Endothelial cell (in vitro differentiated cells): ENCODE data around the gene LCMT1. TPM values are rescaled to one million over a fixed set of nuclear protein-coding genes. Genes with fewer than 3 reads are reported as not detected.

ENCODE experiments used
- DNase-seq: peaks from one replicate; pipeline ENCODE4 v3.0.0; 2021; ENCODE audit warnings: low spot score
- H3K27ac Mint-ChIP-seq: one replicate; pipeline ENCODE4 v1.8.0; 2021; ENCODE audit warnings: mixed read lengths, inconsistent platforms; ENCODE audit not compliant: unreplicated experiment
- H3K27me3 Mint-ChIP-seq: one replicate; pipeline ENCODE4 v1.8.0; 2021; ENCODE audit warnings: mild to moderate bottlenecking, moderate library complexity, mixed read lengths, inconsistent platforms; ENCODE audit not compliant: unreplicated experiment
- H3K36me3 Mint-ChIP-seq: one replicate; pipeline ENCODE4 v1.8.0; 2021; ENCODE audit warnings: mild to moderate bottlenecking, low read depth, mixed read lengths, inconsistent platforms; ENCODE audit not compliant: unreplicated experiment
- H3K4me1 Mint-ChIP-seq: one replicate; pipeline ENCODE4 v1.8.0; 2021; ENCODE audit warnings: mild to moderate bottlenecking, mixed read lengths, inconsistent platforms; ENCODE audit not compliant: unreplicated experiment
- H3K4me3 Mint-ChIP-seq: one replicate; pipeline ENCODE4 v1.8.0; 2021; ENCODE audit warnings: mild to moderate bottlenecking, mixed read lengths, inconsistent platforms; ENCODE audit not compliant: unreplicated experiment
- H3K9me3 Mint-ChIP-seq: one replicate; pipeline ENCODE4 v1.8.0; 2021; ENCODE audit warnings: mixed read lengths, inconsistent platforms; ENCODE audit not compliant: unreplicated experiment
- CTCF ChIP-seq: fragments of 200-600 bp; sonication (generic); IDR thresholded peaks from one replicate; pipeline ENCODE4 v1.5.0; 2021; ENCODE audit warnings: antibody characterized with exemption; ENCODE audit not compliant: unreplicated experiment
- total RNA-seq: library from RNA; stranded (reverse); fragmentation: NEBNext Ultra II Directional; extraction: Animal tissue kit (Norgen Biotek cat#: 25700); gene quantifications from one replicate; pipeline ENCODE4 v1.2.1, GENCODE V29; 2021; ENCODE audit not compliant: unreplicated experiment

The LCMT1 gene
- total RNA-seq, 1 donor from 2014 or later = 59.3 TPM

DNA sequence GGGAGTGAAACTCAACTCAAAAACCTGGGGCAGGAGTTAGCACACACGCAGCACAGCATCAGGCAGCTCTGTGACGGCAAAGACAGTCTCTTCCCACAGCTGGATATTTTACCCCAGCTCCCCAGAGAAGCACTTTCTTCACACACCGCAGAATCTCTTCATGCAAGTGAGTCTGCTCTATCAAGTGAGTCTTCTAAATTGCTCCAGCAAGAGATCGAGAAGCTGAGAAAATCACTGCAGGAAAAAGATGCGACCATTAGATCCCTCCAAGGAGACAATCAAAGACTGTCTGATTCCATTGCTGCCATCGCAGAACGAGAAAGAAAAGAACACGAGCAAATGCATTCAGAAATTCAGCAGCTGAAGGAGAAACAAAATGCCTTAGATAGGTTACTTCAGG is 16.9 kb upstream of the LCMT1 start:
- H3K4me3 Mint-ChIP-seq = no peak overlapping the region
- DNase-seq = no peak
- no peaks in the 10 kb centered on the region for H3K36me3 Mint-ChIP-seq
- peaks cover 12% of the 10 kb centered on the region for H3K4me1 Mint-ChIP-seq
- no peaks in the 10 kb centered on the region for H3K9me3 Mint-ChIP-seq
- TF ChIP-seq CTCF = no peak
- H3K27ac Mint-ChIP-seq = no peak overlapping the region
- H3K27me3 Mint-ChIP-seq = peaks cover 3% of the 10 kb centered on the region

- H3K4me3 Mint-ChIP-seq = no peak overlapping the region
- peaks cover 12% of the 10 kb centered on the region for H3K4me1 Mint-ChIP-seq
- H3K27me3 Mint-ChIP-seq = peaks cover 3% of the 10 kb centered on the region
- H3K27ac Mint-ChIP-seq = no peak overlapping the region
- H3K9me3 Mint-ChIP-seq = no peaks in the 10 kb centered on the region
- no peak for TF ChIP-seq CTCF
- no peak for DNase-seq
- H3K36me3 Mint-ChIP-seq = no peaks in the 10 kb centered on the region
Observed at GRCh38 chr16:25095636-25096035, 15.9 kb upstream of the LCMT1 start.

- no peak for DNase-seq
- H3K27ac Mint-ChIP-seq = no peak overlapping the region
- H3K36me3 Mint-ChIP-seq = no peaks in the 10 kb centered on the region
- no peak for TF ChIP-seq CTCF
- H3K9me3 Mint-ChIP-seq = no peaks in the 10 kb centered on the region
- no peaks in the 10 kb centered on the region for H3K27me3 Mint-ChIP-seq
- H3K4me1 Mint-ChIP-seq = peaks cover 12% of the 10 kb centered on the region
- H3K4me3 Mint-ChIP-seq = no peak overlapping the region
Observed at GRCh38 chr16:25097276-25097975, 14.1 kb upstream of the LCMT1 start.

DNA sequence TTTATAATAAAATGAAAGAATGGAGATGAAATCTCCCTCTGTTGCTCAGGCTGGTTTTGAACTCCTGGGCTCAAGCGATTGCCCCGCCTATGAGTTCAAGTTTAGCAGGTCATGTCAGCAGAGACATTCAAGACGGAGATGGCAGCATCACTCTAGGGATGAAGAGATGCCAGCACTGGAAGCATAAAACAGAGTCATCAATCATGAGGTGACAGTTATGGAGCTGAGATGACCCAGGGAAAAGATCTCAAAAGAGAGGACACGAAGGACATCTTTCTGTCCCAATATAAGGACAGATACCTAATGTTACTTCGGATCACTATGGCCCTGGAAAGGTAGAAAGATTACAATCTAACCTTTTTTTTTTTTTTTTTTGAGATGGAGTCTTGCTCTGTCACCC is 11.0 kb upstream of the LCMT1 start:
- no peaks in the 10 kb centered on the region for H3K27me3 Mint-ChIP-seq
- H3K4me1 Mint-ChIP-seq = peaks cover under 1% of the 10 kb centered on the region
- DNase-seq = no peak
- H3K9me3 Mint-ChIP-seq = no peaks in the 10 kb centered on the region
- no peak overlapping the region for H3K27ac Mint-ChIP-seq
- H3K36me3 Mint-ChIP-seq = no peaks in the 10 kb centered on the region
- no peak overlapping the region for H3K4me3 Mint-ChIP-seq
- TF ChIP-seq CTCF = no peak

DNA sequence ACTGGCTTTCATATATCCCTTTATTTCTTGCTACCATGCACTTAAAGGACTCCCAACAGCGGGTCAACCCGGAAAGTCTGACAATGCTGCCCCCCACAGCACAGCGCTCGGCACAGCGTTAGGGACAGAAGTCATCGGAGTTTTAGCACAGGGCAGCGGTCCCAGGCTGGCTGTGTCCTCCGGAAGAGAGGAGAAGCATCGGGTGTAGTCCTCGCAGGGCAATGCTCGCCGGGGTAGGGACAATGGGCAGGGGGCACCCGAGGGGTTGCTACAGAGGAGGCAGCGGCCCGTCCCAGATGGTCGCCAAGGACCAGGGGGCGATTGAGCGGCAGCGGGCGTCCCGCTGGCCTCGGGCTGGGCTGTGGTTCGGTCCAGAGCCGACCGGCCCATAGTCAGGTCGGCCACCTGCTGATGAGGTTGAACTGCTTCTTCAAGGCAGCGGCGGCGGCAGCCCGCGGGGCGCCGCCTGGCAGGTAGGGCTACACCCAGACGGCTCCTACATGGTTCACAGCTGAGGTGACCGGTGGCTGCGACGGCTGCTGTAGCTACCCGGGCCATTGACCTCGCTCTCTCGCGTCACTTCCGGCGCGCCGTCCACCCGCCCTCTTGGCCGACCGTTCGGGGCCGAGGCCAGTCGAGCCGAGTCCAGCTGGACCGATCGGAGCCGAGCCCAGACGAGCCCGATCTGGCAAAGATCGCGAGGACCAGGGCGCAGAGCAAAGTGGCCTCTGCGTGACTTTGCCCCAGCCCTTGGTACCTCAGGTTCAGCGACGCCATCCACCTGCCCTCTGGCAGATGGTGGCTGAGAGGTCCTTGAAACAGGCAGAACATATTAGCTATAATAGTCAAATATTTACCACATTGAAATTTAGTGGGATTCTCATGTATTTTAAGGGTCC is 4.7 kb upstream of the LCMT1 start:
- peak overlapping the region; percentile 80 for H3K27ac Mint-ChIP-seq
- H3K4me1 Mint-ChIP-seq = peaks cover 18% of the 10 kb centered on the region
- no peak for TF ChIP-seq CTCF
- H3K9me3 Mint-ChIP-seq = no peaks in the 10 kb centered on the region
- peak overlapping the region; percentile 94 for H3K4me3 Mint-ChIP-seq
- H3K36me3 Mint-ChIP-seq = no peaks in the 10 kb centered on the region
- H3K27me3 Mint-ChIP-seq = peaks cover 4% of the 10 kb centered on the region
- DNase-seq = peak; percentile 93
